Stomach (tissue), 9 donors: ENCODE data around the gene ERLEC1. TPM values are rescaled to one million over a fixed set of nuclear protein-coding genes. Genes with fewer than 3 reads are reported as not detected.
"Not testable (repeated sequence)": the region's sequence is repeated elsewhere in the genome, so short reads cannot be mapped to it uniquely, and the experiment has no call there.

ENCODE experiments used
- DNase-seq, 2 donors: peaks; one replicate each; pipeline versions ENCODE4 v3.0.0 to v3.0.0-alpha.2; 2013 to 2019
- H3K27ac ChIP-seq, 5 donors: fragments of 200-600 bp in 4 of 5; sonication (generic) in 4 of 5; one replicate each; pipeline ENCODE4 v1.5.1; 2013 to 2019; ENCODE audit warnings: mild to moderate bottlenecking in 1 of 5, moderate library complexity in 1 of 5
- H3K27me3 ChIP-seq, 3 donors: fragments of 200-600 bp; sonication (generic); one replicate each; pipeline ENCODE4 v1.5.1; 2017 to 2019; ENCODE audit warnings: mixed run types in 1 of 3
- H3K36me3 ChIP-seq, 4 donors: fragments of 200-600 bp; sonication (generic); 1 replicate in 3 of 4; 2 replicates in 1 of 4; pipeline ENCODE4 v1.5.1; 2016 to 2019
- H3K4me1 ChIP-seq, 4 donors: fragments of 200-600 bp; sonication (generic); one replicate each; pipeline ENCODE4 v1.5.1; 2016 to 2019
- H3K4me3 ChIP-seq, 4 donors: fragments of 200-600 bp; sonication (generic) in 3 of 4; one replicate each; pipeline ENCODE4 v1.5.1; 2016 to 2019; ENCODE audit warnings: mild to moderate bottlenecking in 1 of 4
- H3K9me3 ChIP-seq, 4 donors: fragments of 200-600 bp; sonication (generic); one replicate each; pipeline ENCODE4 v1.5.1; 2016 to 2019
- EP300 ChIP-seq: sonication (generic); formaldehyde crosslinking; IDR thresholded peaks from one replicate; pipeline ENCODE4 v1.6.1; 2017; ENCODE audit warnings: antibody characterized with exemption
- POLR2A ChIP-seq, 4 donors: fragments of 450-650 bp; IDR thresholded peaks; one replicate each; pipeline ENCODE4 v1.6.1; 2016; ENCODE audit warnings: antibody characterized with exemption in 4 of 4, control low read depth in 2 of 4, mild to moderate bottlenecking in 1 of 4, moderate library complexity in 1 of 4
- POLR2AphosphoS5 ChIP-seq, 3 donors: sonication (generic); formaldehyde crosslinking; IDR thresholded peaks; one replicate each; pipeline ENCODE4 v1.6.1; 2016; ENCODE audit warnings: antibody characterized with exemption in 3 of 3
- whole genome bisulfite sequencing, 5 donors: extraction: QIAGEN DNeasy Blood & Tissue Kit in 3 of 5; methylation state at CpG; one replicate each; pipeline versions ENCODE4 v1.1.5 to v1.1.7; 2013 to 2018; 5-methylcytosine and 5-hydroxymethylcytosine counted together
- intact Hi-C: fragments of 100-400 bp; cut with DNase I; formaldehyde crosslinking; loops from one replicate; pipeline ENCODE4 v1.15.1; 2023; ENCODE audit warnings: low total_unique reads
- polyA plus RNA-seq, 3 donors: library from polyadenylated mRNA; stranded (reverse); fragments of 200-250 nt; gene quantifications; one replicate each; pipeline ENCODE4 v1.2.3, GENCODE V29; 2013
- total RNA-seq, 5 donors: library from RNA; depleted of rRNA; stranded (reverse); fragments of >200 nt; gene quantifications; one replicate each; pipeline versions ENCODE4 v1.1.0 to v1.2.3, GENCODE V29; 2014 to 2016
- TF ChIP-seq, protein P1 (sequence below), 7 experiments: fragments of 450-650 bp in 4 of 7; fragments of 200-600 bp in 3 of 7; sonication (generic) in 3 of 7; IDR thresholded peaks; one replicate each; pipeline ENCODE4 v1.5.1; 2016 to 2019; ENCODE audit warnings: antibody characterized with exemption in 7 of 7, control low read depth in 2 of 7, mild to moderate bottlenecking in 1 of 7
- donor health status: healthy with polysubstance abuse.
- donor health status: Bipolar disorder and iron deficiency.
- donor health status: healthy.

The ERLEC1 gene
- total and polyA plus RNA-seq, 8 donors: 7.0 to 225 (median 32.5) TPM

DNA sequence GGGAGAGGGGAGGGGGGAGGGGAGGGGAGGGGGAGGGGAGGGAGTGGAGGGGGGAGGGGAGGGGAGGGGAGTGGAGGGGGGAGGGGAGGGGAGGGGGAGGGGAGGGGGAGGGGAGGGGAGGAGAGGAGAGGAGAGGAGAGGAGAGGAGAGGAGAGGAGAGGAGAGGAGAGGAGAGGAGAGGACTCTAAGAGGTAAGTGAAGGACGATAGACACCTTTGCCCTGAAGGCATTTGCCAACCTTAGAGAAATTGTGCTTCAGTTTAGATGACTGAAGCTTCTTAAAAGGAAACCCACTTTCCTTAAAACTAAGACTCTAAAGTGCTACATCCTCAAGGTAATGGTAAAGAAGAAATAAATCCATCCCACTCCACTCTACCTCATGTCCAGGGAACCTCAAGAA is 53.7 kb downstream of the ERLEC1 start:
- 53 to 81% (median 67%) methylated on average over 1 of the region's 1 CpG for WGBS, 5 donors
- Histone ChIP-seq H3K36me3 (peaks cover 0 to 12% (median 2%) of the 10 kb centered on the region in 4 donors), H3K4me3 (no peak overlapping the region), H3K9me3 (no peaks in the 10 kb centered on the region), H3K27me3 (no peaks in the 10 kb centered on the region), H3K27ac (no peak overlapping the region), H3K4me1 (no peaks in the 10 kb centered on the region)
- TF ChIP-seq, protein P1, sequence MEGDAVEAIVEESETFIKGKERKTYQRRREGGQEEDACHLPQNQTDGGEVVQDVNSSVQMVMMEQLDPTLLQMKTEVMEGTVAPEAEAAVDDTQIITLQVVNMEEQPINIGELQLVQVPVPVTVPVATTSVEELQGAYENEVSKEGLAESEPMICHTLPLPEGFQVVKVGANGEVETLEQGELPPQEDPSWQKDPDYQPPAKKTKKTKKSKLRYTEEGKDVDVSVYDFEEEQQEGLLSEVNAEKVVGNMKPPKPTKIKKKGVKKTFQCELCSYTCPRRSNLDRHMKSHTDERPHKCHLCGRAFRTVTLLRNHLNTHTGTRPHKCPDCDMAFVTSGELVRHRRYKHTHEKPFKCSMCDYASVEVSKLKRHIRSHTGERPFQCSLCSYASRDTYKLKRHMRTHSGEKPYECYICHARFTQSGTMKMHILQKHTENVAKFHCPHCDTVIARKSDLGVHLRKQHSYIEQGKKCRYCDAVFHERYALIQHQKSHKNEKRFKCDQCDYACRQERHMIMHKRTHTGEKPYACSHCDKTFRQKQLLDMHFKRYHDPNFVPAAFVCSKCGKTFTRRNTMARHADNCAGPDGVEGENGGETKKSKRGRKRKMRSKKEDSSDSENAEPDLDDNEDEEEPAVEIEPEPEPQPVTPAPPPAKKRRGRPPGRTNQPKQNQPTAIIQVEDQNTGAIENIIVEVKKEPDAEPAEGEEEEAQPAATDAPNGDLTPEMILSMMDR (IDR thresholded peaks at IDR 0.05): no peak
- no peak for TF ChIP-seq POLR2A (IDR thresholded peaks at IDR 0.05)
- TF ChIP-seq POLR2AphosphoS5 (IDR thresholded peaks at IDR 0.05): no peak
- TF ChIP-seq EP300: no peak
- DNase-seq: no peak
- intact Hi-C loops: no loop called here

DNA sequence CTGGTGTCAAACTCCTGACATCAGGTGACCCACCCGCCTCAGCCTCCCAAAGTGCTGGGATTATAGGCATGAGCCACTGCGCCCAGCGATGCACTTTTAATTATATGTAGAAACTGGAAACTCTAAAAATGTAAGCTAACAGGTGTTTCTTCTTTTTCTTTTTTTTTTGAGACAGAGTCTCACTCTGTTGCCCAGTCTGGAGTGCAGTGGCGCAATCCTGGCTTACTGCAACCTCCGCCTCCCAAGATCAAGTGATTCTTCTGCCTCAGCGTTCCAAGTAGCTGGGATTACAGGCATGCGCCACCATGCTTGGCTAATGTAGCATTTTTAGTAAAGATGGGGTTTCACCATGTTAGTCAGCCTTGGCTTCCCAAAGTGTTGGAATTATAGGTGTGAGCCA is 54.8 kb downstream of the ERLEC1 start:
- H3K9me3 ChIP-seq, H3K4me3 ChIP-seq, DNase-seq, H3K27ac ChIP-seq, H3K4me1 ChIP-seq, H3K27me3 ChIP-seq, intact Hi-C loops: not testable (repeated sequence)
- WGBS, 5 donors: 92 to 98% (median 97%) methylated on average over 7 of the region's 7 CpGs
- peaks cover 0 to 12% (median 2%) of the 10 kb centered on the region in 4 donors for H3K36me3 ChIP-seq

- no peak for DNase-seq
- intact Hi-C loops: no loop called here
- Histone ChIP-seq H3K9me3 (no peaks in the 10 kb centered on the region), H3K4me1 (no peaks in the 10 kb centered on the region), H3K36me3 (peaks cover 0 to 4% (median 1%) of the 10 kb centered on the region in 4 donors), H3K27me3 (no peaks in the 10 kb centered on the region), H3K4me3 (no peak overlapping the region), H3K27ac (no peak overlapping the region)
- 62 to 85% (median 79%) methylated on average over 3 of the region's 3 CpGs for WGBS, 5 donors
- TF ChIP-seq POLR2AphosphoS5 (IDR thresholded peaks at IDR 0.05) (no peak), POLR2A (IDR thresholded peaks at IDR 0.05) (no peak)
- TF ChIP-seq, protein P1 (IDR thresholded peaks at IDR 0.05): no peak
These were observed 56.0 kb downstream of the ERLEC1 start for GRCh38 chr2:53842891-53843290.

- Histone ChIP-seq H3K9me3 (no peaks in the 10 kb centered on the region), H3K4me3 (no peak overlapping the region), H3K36me3 (peaks cover 0 to 9% (median 0%) of the 10 kb centered on the region in 4 donors), H3K4me1 (no peaks in the 10 kb centered on the region), H3K27me3 (no peaks in the 10 kb centered on the region), H3K27ac (no peak overlapping the region)
- no peak for DNase-seq
- intact Hi-C loops: no loop called here
- TF ChIP-seq POLR2A (IDR thresholded peaks at IDR 0.05): no peak
- TF ChIP-seq, protein P1 (IDR thresholded peaks at IDR 0.05): no peak
- TF ChIP-seq EP300: no peak
- TF ChIP-seq POLR2AphosphoS5 (IDR thresholded peaks at IDR 0.05): no peak
- WGBS, 5 donors: 71 to 84% (median 79%) methylated on average over 2 of the region's 2 CpGs
These were observed 56.8 kb downstream of the ERLEC1 start for GRCh38 chr2:53843595-53843994.

GRCh38 chr2:53848062-53848461 is 61.2 kb downstream of the ERLEC1 start:
- TF ChIP-seq POLR2A (IDR thresholded peaks at IDR 0.05): no peak
- TF ChIP-seq EP300: no peak
- TF ChIP-seq, protein P1 (IDR thresholded peaks at IDR 0.05): no peak
- TF ChIP-seq POLR2AphosphoS5 (IDR thresholded peaks at IDR 0.05): no peak
- WGBS, 5 donors: 90 to 97% (median 91%) methylated on average over 2 of the region's 2 CpGs
- DNase-seq: no peak

GRCh38 chr2:53851052-53851757 is 64.4 kb downstream of the ERLEC1 start:
- DNase-seq, H3K9me3 ChIP-seq, intact Hi-C loops, H3K27ac ChIP-seq, H3K4me1 ChIP-seq, H3K27me3 ChIP-seq, H3K4me3 ChIP-seq: not testable (repeated sequence)
- peaks cover 11 to 36% (median 27%) of the 10 kb centered on the region in 4 donors for H3K36me3 ChIP-seq
- WGBS, 5 donors: 92 to 95% (median 93%) methylated on average over 9 of the region's 9 CpGs

More at GRCh38 chr2:53848062-53848461, 61.2 kb downstream of the ERLEC1 start:
- H3K9me3 ChIP-seq: no peaks in the 10 kb centered on the region
- H3K27me3 ChIP-seq: no peaks in the 10 kb centered on the region
- no peak overlapping the region for H3K27ac ChIP-seq
- intact Hi-C loops: no loop called here
- H3K36me3 ChIP-seq: peaks cover 0 to 16% (median 7%) of the 10 kb centered on the region in 4 donors
- H3K4me1 ChIP-seq: no peaks in the 10 kb centered on the region
- H3K4me3 ChIP-seq: no peak overlapping the region
